K562 (cell line): ENCODE measurements around the gene LDLRAD3.

Experiments
- GABPA ChIP-seq: fragments of 200-800 bp; sonication (Bioruptor generic); conservative IDR thresholded peaks from 2 replicates; pipeline ENCODE4 v1.6.1; 2016; ENCODE audit warnings: low read depth, missing genetic modification characterization, missing compliant biosample characterization
- GTF2F1 ChIP-seq: IDR thresholded peaks from 2 replicates; pipeline ENCODE4 v1.6.1; 2011; ENCODE audit warnings: low read depth, low read length, improper control_type of control experiment
- MAZ ChIP-seq, 2 experiments: fragments of 450-650 bp in 1 of 2; sonication (generic) in 1 of 2; formaldehyde crosslinking; IDR thresholded peaks in 1 of 2; conservative IDR thresholded peaks in 1 of 2; 2 replicates each; pipeline versions ENCODE4 v1.4.0 to v1.5.0; 2020; ENCODE audit warnings: mild to moderate bottlenecking in 1 of 2, missing genetic modification reagents in 1 of 2
- ZNF583 ChIP-seq: fragments of 250-450 bp; sonication (Bioruptor Pico); IDR thresholded peaks from 2 replicates; pipeline ENCODE4 v1.4.0; 2020
- TF ChIP-seq, protein P1 (sequence below), 3 experiments: IDR thresholded peaks in 2 of 3; conservative IDR thresholded peaks in 1 of 3; 2 replicates each; pipeline ENCODE4 v1.5.1; 2011 to 2012; ENCODE audit warnings: low read length in 3 of 3, mild to moderate bottlenecking in 3 of 3, control low read depth in 2 of 3, improper control_type of control experiment in 1 of 3, inconsistent platforms in 1 of 3, low read depth in 1 of 3, mixed read lengths in 1 of 3, moderate library complexity in 1 of 3; ENCODE audit not compliant: insufficient read depth in 2 of 3

DNA sequence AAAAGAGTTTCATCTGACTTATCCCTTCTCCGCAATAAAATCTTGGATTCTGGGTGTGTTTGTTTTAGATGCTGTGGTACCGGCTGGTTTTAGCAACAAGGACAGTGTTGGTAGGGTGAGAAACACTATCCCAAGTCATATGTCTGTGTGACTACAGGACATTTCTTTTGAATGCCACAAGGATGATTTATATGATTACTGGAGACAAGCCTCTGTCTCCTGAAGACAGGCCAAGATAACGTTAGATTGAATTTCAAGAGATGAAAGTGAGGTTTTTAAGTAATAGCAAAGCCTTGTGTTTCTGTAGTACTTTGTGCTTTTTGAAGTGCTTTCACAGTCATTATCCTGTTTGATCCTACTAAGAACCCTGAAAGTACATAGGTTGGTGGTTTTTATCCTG, 243.8 kb downstream of the LDLRAD3 start:
- TF ChIP-seq, protein P1, sequence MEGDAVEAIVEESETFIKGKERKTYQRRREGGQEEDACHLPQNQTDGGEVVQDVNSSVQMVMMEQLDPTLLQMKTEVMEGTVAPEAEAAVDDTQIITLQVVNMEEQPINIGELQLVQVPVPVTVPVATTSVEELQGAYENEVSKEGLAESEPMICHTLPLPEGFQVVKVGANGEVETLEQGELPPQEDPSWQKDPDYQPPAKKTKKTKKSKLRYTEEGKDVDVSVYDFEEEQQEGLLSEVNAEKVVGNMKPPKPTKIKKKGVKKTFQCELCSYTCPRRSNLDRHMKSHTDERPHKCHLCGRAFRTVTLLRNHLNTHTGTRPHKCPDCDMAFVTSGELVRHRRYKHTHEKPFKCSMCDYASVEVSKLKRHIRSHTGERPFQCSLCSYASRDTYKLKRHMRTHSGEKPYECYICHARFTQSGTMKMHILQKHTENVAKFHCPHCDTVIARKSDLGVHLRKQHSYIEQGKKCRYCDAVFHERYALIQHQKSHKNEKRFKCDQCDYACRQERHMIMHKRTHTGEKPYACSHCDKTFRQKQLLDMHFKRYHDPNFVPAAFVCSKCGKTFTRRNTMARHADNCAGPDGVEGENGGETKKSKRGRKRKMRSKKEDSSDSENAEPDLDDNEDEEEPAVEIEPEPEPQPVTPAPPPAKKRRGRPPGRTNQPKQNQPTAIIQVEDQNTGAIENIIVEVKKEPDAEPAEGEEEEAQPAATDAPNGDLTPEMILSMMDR (IDR thresholded peaks at IDR 0.05 in 2 of 3, conservative IDR thresholded peaks at IDR 0.05 in 1 of 3; ENCODE audit: insufficient read depth in 2 of 3, low read depth in 1 of 3, low read length in 3 of 3): no peak
- TF ChIP-seq GTF2F1 (no peak), ZNF583 (CRISPR knock-in tag) (no peak), MAZ (CRISPR knock-in tag; conservative IDR thresholded peaks at IDR 0.05 in 1 of 2, IDR thresholded peaks at IDR 0.05 in 1 of 2) (no peak), GABPA (no peak)
